SK-MEL-5 (cell line): ENCODE data around the gene ECT2L. TPM values are rescaled to one million over a fixed set of nuclear protein-coding genes. Genes with fewer than 3 reads are reported as not detected.

Experiments
- DNase-seq: peaks from one replicate; pipeline ENCODE4 v3.0.0-alpha.2; 2016; ENCODE audit warnings: low read depth, low spot score
- in situ Hi-C: cut with HindIII; loops from 2 replicates; pipeline ENCODE4 v1.10.0; 2016; ENCODE audit warnings: low sequenced_read_pairs, high pct_unique_total_duplicates, low pct_unique_long_range_greater_than_20kb
- polyA plus RNA-seq, 2 experiments: library from polyadenylated mRNA; depleted of rRNA; stranded (reverse); fragments of >200 nt; gene quantifications; 2 replicates each; pipeline ENCODE4 v1.2.3, GENCODE V29; 2015
- total RNA-seq: library from RNA; depleted of rRNA; stranded (reverse); fragments of >200 nt; shearing (Covaris generic); gene quantifications from 2 replicates; pipeline ENCODE4 v1.2.3, GENCODE V29; 2014; rRNA removed

ECT2L gene
- total RNA-seq, result 0.03 TPM in 1 of 2 replicates, not detected in the other
- polyA plus RNA-seq (2015; cell fraction: cytosol; rRNA removed), result 0.04 TPM in 1 of 2 replicates, not detected in the other
- polyA plus RNA-seq (2015; cell fraction: nucleus; rRNA removed), result not detected in 2 replicates

GRCh38 chr6:138795809-138796603 lies at the start of gene ECT2L:
Gene ECT2L (plus strand): TSS chr6:138796087. CDS start chr6:138813275, 17,188 bp downstream.
- no peak for DNase-seq
- in situ Hi-C loops, result no loop called here

GRCh38 chr6:138752017-138752416 lies 43.9 kb upstream of the ECT2L start:
- no peak for DNase-seq

GRCh38 chr6:138757136-138757535 lies 38.8 kb upstream of the ECT2L start:
- no peak for DNase-seq
- in situ Hi-C loops, result loop anchor here (25.0 kb wide), 1 partner anchor 170 kb away; no protein-coding TSS in a partner anchor

More at GRCh38 chr6:138752017-138752416, 43.9 kb upstream of the ECT2L start:
- in situ Hi-C loops, result loop anchor here (25.0 kb wide), 1 partner anchor 165 kb away; no protein-coding TSS in a partner anchor

- in situ Hi-C loops, result loop anchor here (25.0 kb wide), 1 partner anchor 179 kb away; no protein-coding TSS in a partner anchor
Observed at GRCh38 chr6:138765896-138766655, 29.8 kb upstream of the ECT2L start.

GRCh38 chr6:138769102-138769676 lies 26.7 kb upstream of the ECT2L start:
- in situ Hi-C loops, result loop anchor here (25.0 kb wide), 1 partner anchor 182 kb away; no protein-coding TSS in a partner anchor
- DNase-seq, result no peak

More at GRCh38 chr6:138765896-138766655, 29.8 kb upstream of the ECT2L start:
- DNase-seq, result peak; percentile 69

GRCh38 chr6:138772596-138773176 lies 23.2 kb upstream of the ECT2L start:
- in situ Hi-C loops, result loop anchor here (25.0 kb wide), 1 partner anchor 185 kb away; no protein-coding TSS in a partner anchor
- no peak for DNase-seq

GRCh38 chr6:138773177-138774091 lies 22.5 kb upstream of the ECT2L start, which contains the start of gene CCDC28A:
Gene CCDC28A (plus strand): TSS chr6:138773769. CDS start chr6:138776121, 2,352 bp downstream.
- in situ Hi-C loops, result loop anchor here (25.0 kb wide), 1 partner anchor 186 kb away; no protein-coding TSS in a partner anchor
- peak; percentile 95 for DNase-seq

GRCh38 chr6:138774370-138774769 lies 21.5 kb upstream of the ECT2L start:
- DNase-seq, result no peak
- in situ Hi-C loops, result loop anchor here (25.0 kb wide), 1 partner anchor 187 kb away; no protein-coding TSS in a partner anchor

GRCh38 chr6:138776659-138777058 lies 19.2 kb upstream of the ECT2L start:
- in situ Hi-C loops, result no loop called here
- no peak for DNase-seq

GRCh38 chr6:138778331-138778730 lies 17.6 kb upstream of the ECT2L start:
- in situ Hi-C loops, result no loop called here
- no peak for DNase-seq

- in situ Hi-C loops, result no loop called here
- DNase-seq, result no peak
Observed at GRCh38 chr6:138782243-138782642, 13.6 kb upstream of the ECT2L start.

GRCh38 chr6:138785079-138785478 lies 10.8 kb upstream of the ECT2L start:
- no peak for DNase-seq
- in situ Hi-C loops, result no loop called here

- in situ Hi-C loops, result no loop called here
- no peak for DNase-seq
Observed at GRCh38 chr6:138785980-138786379, 9.9 kb upstream of the ECT2L start.

- peak; percentile 30 for DNase-seq
- in situ Hi-C loops, result no loop called here
Observed at GRCh38 chr6:138787138-138787537, 8.7 kb upstream of the ECT2L start.

GRCh38 chr6:138796771-138797170 lies 884 bp downstream of the ECT2L start:
- in situ Hi-C loops, result no loop called here
- no peak for DNase-seq

- DNase-seq, result no peak
- in situ Hi-C loops, result no loop called here
Observed at GRCh38 chr6:138797806-138798446, 2.0 kb downstream of the ECT2L start.
